Measurements from ENCODE around the gene MAP7.

MAP7 gene

DNA sequence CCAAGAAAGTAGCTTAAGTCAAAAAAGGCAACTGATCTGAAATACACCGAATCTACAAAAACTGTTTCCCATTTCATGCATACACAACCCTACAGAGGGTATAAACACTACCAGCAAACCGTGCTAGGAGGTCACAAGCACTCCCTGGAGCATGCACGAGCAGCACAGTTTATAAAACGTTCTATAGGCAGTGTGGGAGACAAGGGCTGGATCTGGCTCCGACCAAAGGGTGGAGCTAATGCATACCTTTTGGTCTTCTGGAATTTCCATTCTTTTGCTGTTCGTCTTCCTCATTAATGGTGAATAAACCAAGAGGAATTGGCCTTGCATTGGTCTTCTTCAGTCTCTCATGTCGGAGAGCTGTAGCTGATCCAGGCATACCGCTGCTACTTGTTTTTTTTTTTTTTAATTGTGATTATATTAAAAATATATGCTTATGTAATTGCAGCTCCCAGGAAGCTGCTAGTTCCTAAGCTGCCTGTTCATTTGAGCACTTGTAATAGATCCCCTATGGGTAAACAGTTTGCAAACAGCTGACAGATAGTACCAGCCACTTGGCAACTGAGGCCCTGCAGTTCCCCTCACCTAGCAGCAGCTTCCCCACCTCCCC is 24.5 kb downstream of the MAP7 start:
- DNase-seq (ENCODE audit: low read depth): no peak
- TF ChIP-seq, protein P1, sequence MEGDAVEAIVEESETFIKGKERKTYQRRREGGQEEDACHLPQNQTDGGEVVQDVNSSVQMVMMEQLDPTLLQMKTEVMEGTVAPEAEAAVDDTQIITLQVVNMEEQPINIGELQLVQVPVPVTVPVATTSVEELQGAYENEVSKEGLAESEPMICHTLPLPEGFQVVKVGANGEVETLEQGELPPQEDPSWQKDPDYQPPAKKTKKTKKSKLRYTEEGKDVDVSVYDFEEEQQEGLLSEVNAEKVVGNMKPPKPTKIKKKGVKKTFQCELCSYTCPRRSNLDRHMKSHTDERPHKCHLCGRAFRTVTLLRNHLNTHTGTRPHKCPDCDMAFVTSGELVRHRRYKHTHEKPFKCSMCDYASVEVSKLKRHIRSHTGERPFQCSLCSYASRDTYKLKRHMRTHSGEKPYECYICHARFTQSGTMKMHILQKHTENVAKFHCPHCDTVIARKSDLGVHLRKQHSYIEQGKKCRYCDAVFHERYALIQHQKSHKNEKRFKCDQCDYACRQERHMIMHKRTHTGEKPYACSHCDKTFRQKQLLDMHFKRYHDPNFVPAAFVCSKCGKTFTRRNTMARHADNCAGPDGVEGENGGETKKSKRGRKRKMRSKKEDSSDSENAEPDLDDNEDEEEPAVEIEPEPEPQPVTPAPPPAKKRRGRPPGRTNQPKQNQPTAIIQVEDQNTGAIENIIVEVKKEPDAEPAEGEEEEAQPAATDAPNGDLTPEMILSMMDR (IDR thresholded peaks at IDR 0.05; ENCODE audit: low read depth, low read length, missing control alignments): no peak
- H3K4me3 ChIP-seq (ENCODE audit: low read depth, low read length): no peak overlapping the region

DNA sequence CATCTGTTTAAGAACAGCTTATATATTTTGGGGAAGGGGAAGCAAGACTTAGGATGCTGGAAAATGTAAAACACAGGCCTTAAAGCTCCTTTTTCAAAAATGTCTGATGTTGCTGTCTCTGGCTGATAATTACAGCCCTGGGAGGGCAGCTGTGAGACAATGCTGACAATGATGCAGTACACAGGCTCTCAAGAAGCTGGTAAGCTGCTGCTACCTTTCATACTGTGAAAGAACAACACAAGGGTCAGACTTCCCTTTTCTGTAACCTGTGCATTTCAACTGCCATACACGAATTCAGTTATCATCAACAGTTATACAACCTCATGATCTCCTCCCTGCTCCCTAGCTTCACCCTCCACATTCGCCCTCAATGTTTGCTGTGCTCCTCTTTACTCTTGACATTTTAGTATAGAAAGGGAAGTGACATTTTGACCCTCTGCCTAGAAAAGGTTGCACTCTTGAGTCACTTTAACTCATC is 25.2 kb downstream of the MAP7 start:
- H3K4me3 ChIP-seq (ENCODE audit: low read depth, low read length): no peak overlapping the region
- TF ChIP-seq, protein P1 (IDR thresholded peaks at IDR 0.05; ENCODE audit: low read depth, low read length, missing control alignments): no peak
- no peak for DNase-seq (ENCODE audit: low read depth)

DNA sequence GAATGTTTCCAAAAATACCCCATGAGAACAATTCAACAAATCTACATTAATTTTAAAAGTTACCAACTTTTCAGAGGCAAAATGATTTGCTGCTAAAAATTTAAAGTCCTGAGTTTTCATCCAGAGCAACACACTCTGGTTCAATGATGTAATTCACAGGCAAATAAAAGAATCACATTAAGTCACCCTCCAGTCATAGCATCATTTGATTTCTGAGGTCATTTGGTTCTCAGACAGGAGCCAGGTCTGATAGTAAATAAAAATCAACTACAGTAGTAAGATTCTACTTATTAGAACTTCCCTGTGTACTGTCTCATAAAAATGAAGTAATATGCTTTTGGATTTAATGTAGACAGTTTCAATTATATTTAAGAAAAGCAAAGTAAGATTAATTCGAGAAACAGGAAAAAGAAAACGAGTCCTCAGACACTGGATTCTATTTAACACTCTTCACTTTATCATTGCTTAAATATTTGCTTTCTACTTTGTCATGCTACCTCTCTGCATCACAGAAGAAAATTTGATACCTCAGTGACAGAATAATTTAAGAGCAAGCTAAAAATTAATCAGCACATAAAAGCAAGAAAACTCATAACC is 25.8 kb downstream of the MAP7 start:
- no peak overlapping the region for H3K4me3 ChIP-seq (ENCODE audit: low read depth, low read length)
- DNase-seq (ENCODE audit: low read depth): no peak
- TF ChIP-seq, protein P1 (IDR thresholded peaks at IDR 0.05; ENCODE audit: low read depth, low read length, missing control alignments): no peak

DNA sequence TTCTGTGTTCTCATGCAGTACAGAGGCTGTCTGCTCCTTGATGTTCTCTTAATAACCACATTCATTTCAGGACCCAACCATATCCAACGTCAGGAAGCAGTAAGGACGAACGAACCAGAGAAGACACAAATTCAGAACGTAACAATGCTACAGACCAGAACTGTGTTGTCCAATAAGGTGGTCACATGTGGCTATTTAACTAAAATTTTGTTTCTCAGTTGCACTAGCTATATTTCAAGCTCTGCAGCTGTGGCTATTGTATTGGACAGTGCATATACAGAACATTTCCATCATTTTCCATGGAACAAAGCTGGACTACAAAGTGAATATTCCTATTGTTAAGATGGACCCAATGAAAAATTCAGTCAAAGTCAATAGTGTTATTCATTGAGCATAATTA is 27.0 kb downstream of the MAP7 start:
- TF ChIP-seq, protein P1 (IDR thresholded peaks at IDR 0.05; ENCODE audit: low read depth, low read length, missing control alignments): no peak
- H3K4me3 ChIP-seq (ENCODE audit: low read depth, low read length): no peak overlapping the region
- no peak for DNase-seq (ENCODE audit: low read depth)

DNA sequence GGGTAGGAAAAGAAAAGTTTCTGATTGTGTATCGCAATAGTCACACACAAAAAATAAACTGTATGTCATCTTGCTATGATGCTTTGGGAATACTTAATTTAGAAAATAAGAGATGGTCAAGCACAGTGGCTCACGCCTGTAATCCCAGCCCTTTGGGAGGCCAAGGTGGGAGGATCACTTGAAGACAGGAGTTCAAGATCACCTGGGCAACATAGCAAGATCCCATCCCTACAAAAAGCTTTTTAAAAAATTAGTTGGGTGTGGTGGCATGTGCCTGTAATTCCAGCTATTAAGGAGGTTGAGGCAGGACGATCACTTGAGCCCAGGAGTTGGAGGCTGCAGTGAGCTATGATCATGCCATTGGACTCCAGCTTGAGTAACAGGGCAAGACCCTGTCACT is 27.6 kb downstream of the MAP7 start:
- no peak for DNase-seq (ENCODE audit: low read depth)
- TF ChIP-seq, protein P1 (IDR thresholded peaks at IDR 0.05; ENCODE audit: low read depth, low read length, missing control alignments): no peak
- no peak overlapping the region for H3K4me3 ChIP-seq (ENCODE audit: low read depth, low read length)

DNA sequence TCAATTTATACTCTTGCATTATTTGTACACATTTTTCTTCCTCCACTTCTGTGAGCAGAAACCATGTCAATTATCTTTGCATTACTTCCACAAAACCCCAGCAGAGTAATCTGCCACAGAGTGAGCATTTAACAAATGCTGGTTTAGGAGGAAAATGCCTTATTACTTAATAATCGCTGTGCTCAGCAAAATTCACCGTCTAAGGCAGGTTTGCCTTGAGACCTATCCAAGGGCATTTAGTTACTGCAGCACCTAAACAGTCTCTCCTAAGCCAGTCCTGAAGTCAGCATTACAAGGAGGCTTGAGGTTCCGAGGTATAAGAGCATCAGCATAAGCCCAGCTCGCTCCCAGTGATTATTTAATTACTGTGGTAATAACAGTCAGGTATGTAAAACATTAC is 28.3 kb downstream of the MAP7 start:
- no peak overlapping the region for H3K4me3 ChIP-seq (ENCODE audit: low read depth, low read length)
- no peak for DNase-seq (ENCODE audit: low read depth)
- TF ChIP-seq, protein P1 (IDR thresholded peaks at IDR 0.05; ENCODE audit: low read depth, low read length, missing control alignments): no peak

DNA sequence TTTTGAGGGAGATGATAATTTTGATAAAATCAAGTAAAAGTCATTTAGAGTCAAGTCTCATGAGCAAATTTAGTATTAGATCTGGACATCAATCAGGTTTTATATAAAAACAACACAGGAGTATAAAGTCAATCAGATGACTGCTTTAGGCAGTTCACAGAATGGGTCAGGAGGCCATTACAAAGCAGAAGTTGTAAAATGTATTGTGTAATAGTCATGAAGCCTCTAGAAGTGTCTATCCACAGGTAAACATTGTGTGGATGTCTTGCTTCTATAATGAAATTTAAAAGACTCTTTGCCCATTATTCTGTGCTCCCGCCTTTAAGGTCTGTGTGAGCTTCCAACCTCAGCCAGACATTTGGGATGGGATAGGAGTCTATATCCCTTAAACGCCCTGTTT is 28.8 kb downstream of the MAP7 start:
- H3K4me3 ChIP-seq (ENCODE audit: low read depth, low read length): no peak overlapping the region
- DNase-seq (ENCODE audit: low read depth): no peak
- TF ChIP-seq, protein P1 (IDR thresholded peaks at IDR 0.05; ENCODE audit: low read depth, low read length, missing control alignments): no peak

Measured in GM12864 (cell line).